ENCODE data around the gene FUOM. TPM values are rescaled to one million over a fixed set of nuclear protein-coding genes. Genes with fewer than 3 reads are reported as not detected.

The FUOM gene
- total RNA-seq, 4 donors from 2014 or later = 5.4 to 15.7 (median 10.8) TPM

DNA sequence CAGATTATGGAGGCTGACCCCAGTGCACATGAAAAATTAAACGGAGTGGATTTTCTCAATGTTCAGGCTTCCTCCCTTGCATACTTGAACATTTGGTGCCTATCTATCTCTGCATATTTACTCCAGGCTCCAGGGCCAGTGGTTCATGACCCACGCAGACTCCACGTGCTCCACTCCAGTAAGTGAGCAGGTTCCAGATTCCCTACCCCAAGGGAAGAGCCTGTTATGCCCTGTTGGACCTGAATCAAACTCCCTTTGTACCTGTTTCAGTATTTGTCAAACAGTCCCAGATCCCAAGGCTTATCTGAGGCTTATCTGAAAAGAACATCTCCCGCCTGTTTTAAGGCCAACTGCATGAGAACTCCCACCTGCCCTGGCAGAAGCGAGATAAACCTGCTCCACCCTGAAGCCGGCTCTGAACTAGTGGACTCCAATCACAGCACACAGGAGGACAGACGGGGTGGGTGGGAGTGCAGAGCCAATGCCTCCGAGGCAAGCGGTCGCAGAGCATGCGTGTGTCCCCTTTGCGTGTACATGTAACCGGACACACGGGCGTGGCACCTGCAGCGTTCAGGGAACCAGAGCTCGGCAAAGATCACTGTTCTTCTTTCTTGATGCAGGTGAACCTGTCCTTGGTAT is 2.3 kb upstream of the FUOM start:
- H3K4me3 ChIP-seq = no peak overlapping the region
- 43 to 63% methylated on average over 3 to 4 of the region's 17 CpGs for WGBS, 2 donors (ENCODE audit: low coverage in 1 of 2)
- TF ChIP-seq POLR2A (IDR thresholded peaks at IDR 0.05) = no peak
- no peak for TF ChIP-seq EP300 (IDR thresholded peaks at IDR 0.05)
- TF ChIP-seq POLR2AphosphoS5 (IDR thresholded peaks at IDR 0.05) = no peak
- TF ChIP-seq, protein P1, sequence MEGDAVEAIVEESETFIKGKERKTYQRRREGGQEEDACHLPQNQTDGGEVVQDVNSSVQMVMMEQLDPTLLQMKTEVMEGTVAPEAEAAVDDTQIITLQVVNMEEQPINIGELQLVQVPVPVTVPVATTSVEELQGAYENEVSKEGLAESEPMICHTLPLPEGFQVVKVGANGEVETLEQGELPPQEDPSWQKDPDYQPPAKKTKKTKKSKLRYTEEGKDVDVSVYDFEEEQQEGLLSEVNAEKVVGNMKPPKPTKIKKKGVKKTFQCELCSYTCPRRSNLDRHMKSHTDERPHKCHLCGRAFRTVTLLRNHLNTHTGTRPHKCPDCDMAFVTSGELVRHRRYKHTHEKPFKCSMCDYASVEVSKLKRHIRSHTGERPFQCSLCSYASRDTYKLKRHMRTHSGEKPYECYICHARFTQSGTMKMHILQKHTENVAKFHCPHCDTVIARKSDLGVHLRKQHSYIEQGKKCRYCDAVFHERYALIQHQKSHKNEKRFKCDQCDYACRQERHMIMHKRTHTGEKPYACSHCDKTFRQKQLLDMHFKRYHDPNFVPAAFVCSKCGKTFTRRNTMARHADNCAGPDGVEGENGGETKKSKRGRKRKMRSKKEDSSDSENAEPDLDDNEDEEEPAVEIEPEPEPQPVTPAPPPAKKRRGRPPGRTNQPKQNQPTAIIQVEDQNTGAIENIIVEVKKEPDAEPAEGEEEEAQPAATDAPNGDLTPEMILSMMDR (IDR thresholded peaks at IDR 0.05) = no peak
- no peaks in the 10 kb centered on the region for H3K9me3 ChIP-seq
- H3K27ac ChIP-seq = no peak overlapping the region
- ATAC-seq = no peak
- H3K27me3 ChIP-seq = peaks cover 26% of the 10 kb centered on the region
- peaks cover 0 to 24% (median 11%) of the 10 kb centered on the region in 3 donors for H3K4me1 ChIP-seq
- H3K36me3 ChIP-seq = peaks cover 0 to 43% of the 10 kb centered on the region in 2 donors

DNA sequence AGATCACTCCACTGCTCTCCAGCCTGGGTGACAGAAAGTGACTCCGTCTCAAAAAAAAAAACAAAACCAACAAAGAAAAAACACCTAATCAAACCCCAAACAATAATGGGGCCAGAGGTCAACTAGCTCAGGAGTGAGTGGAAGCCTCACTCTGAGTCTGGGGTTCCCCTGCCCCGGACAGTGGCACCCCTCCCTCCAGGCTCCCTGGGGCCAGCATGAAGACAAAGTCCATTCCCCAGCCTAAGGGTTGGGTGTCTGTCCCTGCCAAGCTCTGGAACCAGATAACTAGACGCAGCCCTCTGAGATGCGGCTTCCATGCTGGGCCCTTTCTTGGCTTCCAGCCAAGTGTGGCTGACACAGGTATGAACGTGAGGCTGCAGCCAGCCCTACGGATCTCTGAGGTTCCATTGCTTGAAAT is 1.7 kb upstream of the FUOM start:
- WGBS, 2 donors (ENCODE audit: low coverage in 1 of 2) = 25 to 75% methylated on average over 1 to 2 of the region's 6 CpGs
- H3K27me3 ChIP-seq = peaks cover 32% of the 10 kb centered on the region
- ATAC-seq = no peak
- no peak overlapping the region for H3K4me3 ChIP-seq
- no peaks in the 10 kb centered on the region for H3K9me3 ChIP-seq
- H3K27ac ChIP-seq = no peak overlapping the region
- H3K36me3 ChIP-seq = peaks cover 0 to 43% of the 10 kb centered on the region in 2 donors
- TF ChIP-seq, protein P1 (IDR thresholded peaks at IDR 0.05) = no peak
- TF ChIP-seq POLR2AphosphoS5 (IDR thresholded peaks at IDR 0.05) = no peak
- no peak for TF ChIP-seq EP300 (IDR thresholded peaks at IDR 0.05)
- no peak for TF ChIP-seq POLR2A (IDR thresholded peaks at IDR 0.05)
- peaks cover 0 to 24% (median 11%) of the 10 kb centered on the region in 3 donors for H3K4me1 ChIP-seq

DNA sequence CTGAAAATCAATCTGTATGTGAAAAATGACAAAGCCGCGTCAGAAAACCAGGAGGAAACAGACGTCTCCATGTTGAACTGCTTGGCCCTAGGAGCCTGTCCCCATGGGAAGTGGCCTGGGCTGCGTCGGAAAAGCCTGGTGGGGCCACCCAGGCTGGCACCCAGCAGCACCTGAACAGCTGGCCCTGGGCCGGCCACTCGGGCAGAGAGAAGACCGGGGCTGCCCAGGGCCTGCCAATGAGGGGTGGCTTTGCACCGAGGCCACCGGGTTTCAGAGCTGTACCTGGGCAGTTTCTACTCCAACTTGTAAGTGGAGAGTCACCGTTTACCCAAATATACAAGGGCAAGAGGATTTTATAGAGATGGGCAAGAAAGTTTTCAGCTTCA is 1.1 kb upstream of the FUOM start:
- H3K4me3 ChIP-seq = no peak overlapping the region
- H3K27me3 ChIP-seq = peaks cover 37% of the 10 kb centered on the region
- peak overlapping the region in 3 of 4 donors; percentile 34 to 76 (median 66) for H3K27ac ChIP-seq
- WGBS, 2 donors (ENCODE audit: low coverage in 1 of 2) = no CpG with 5 or more reads among the region's 11 CpGs
- H3K36me3 ChIP-seq = peaks cover 0 to 37% of the 10 kb centered on the region in 2 donors
- TF ChIP-seq POLR2AphosphoS5 (IDR thresholded peaks at IDR 0.05) (no peak), EP300 (IDR thresholded peaks at IDR 0.05) (no peak), POLR2A (IDR thresholded peaks at IDR 0.05) (no peak)
- TF ChIP-seq, protein P1 (IDR thresholded peaks at IDR 0.05) = no peak
- ATAC-seq = no peak
- H3K4me1 ChIP-seq = peaks cover 0 to 24% (median 11%) of the 10 kb centered on the region in 3 donors
- H3K9me3 ChIP-seq = no peaks in the 10 kb centered on the region

DNA sequence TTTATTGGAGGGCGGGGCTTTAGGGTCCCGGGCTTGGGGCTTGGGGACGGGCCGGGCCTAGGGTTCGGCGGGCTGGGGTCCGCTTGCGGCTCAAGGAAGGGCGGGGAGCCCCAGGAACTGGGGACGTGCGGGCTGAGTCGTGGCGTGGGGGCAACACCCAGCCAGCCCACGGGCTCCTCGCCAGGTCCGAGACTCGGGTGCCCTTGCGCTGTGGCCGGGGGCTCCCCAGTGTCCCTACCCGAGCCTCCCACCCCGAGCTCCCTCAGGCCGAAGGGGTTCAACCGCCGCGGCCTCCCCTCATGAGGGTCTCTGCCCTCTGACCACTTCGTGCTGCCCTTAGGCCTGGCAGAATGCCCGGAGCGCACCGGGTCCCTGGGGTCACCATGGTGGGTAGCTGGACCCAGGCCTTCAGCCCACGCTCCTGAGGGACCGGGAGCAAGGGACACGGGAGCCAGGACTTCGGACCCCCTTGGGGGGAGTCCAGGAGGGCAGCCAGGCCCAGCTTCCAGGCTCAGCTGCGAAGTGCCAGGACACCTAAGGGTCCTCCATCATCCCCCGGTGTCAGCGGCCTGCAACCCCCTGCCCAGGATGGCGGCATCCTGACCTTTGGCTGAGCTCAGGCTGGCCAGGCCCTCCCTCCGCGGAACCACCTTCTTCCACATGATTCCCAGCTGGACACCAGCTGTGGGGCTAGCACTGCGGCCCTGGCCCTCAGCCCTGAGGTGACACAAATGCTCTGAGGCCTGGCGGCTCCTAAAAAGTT is 524 bp upstream of the FUOM start:
- TF ChIP-seq, protein P1 (IDR thresholded peaks at IDR 0.05) = no peak
- TF ChIP-seq POLR2A (IDR thresholded peaks at IDR 0.05) (no peak), EP300 (IDR thresholded peaks at IDR 0.05) (no peak), POLR2AphosphoS5 (IDR thresholded peaks at IDR 0.05) (no peak)
- 80% methylated on average over 1 of the region's 41 CpGs; no CpG with 5 or more reads in 1 of the 2 donors for WGBS, 2 donors (ENCODE audit: low coverage in 1 of 2)

More for the DNA sequence above, 524 bp upstream of the FUOM start:
- Histone ChIP-seq H3K27me3 (peaks cover 37% of the 10 kb centered on the region), H3K36me3 (peaks cover 0 to 31% of the 10 kb centered on the region in 2 donors), H3K9me3 (no peaks in the 10 kb centered on the region), H3K27ac (peak overlapping the region in 3 of 4 donors; percentile 34 to 76 (median 66)), H3K4me3 (peak overlapping the region in 1 of 2 donors; percentile 69), H3K4me1 (peaks cover 0 to 24% (median 11%) of the 10 kb centered on the region in 3 donors)
- ATAC-seq = peak; percentile 26
